Left ventricle myocardium inferior (tissue), 1 donor: ENCODE results near the gene PODXL. TPM values are rescaled to one million over a fixed set of nuclear protein-coding genes. Genes with fewer than 3 reads are reported as not detected.

Experiments
- DNase-seq: peaks from one replicate; pipeline ENCODE4 v3.0.0-alpha.2; 2020
- H3K27ac ChIP-seq: fragments of 200-600 bp; replicated peaks from 2 replicates; pipeline ENCODE4 v1.8.0; 2021
- H3K27me3 ChIP-seq: fragments of 200-600 bp; 2 replicates; pipeline ENCODE4 v1.8.0; 2021; ENCODE audit warnings: low read depth
- H3K36me3 ChIP-seq: fragments of 200-600 bp; 2 replicates; pipeline ENCODE4 v1.8.0; 2021
- H3K4me1 ChIP-seq: fragments of 200-600 bp; 2 replicates; pipeline ENCODE4 v1.8.0; 2021
- H3K4me3 ChIP-seq: fragments of 200-600 bp; 2 replicates; pipeline ENCODE4 v1.8.0; 2021; ENCODE audit warnings: mild to moderate bottlenecking, moderate library complexity
- H3K9me3 ChIP-seq: fragments of 200-600 bp; replicated peaks from 2 replicates; pipeline ENCODE4 v1.8.0; 2021
- intact Hi-C: fragments of 100-400 bp; cut with micrococcal nuclease; formaldehyde crosslinking; loops from one replicate; pipeline ENCODE4 v1.11.0; 2022
- total RNA-seq: library from RNA; stranded (reverse); fragmentation: NEBNext Ultra II Directional; extraction: Animal tissue kit (Norgen Biotek cat#: 25700); gene quantifications from one replicate; pipeline ENCODE4 v1.2.1, GENCODE V29; 2021
- TF ChIP-seq, protein P1 (sequence below): fragments of 200-600 bp; IDR thresholded peaks from 2 replicates; pipeline ENCODE4 v1.8.0; 2021; ENCODE audit warnings: antibody characterized with exemption, mild to moderate bottlenecking, borderline replicate concordance
- donor health status: DM: no; HTN: yes; CAD: no; lungs with severe emphysema.

PODXL gene
- total RNA-seq, 1 donor from 2014 or later = 67.4 TPM

DNA sequence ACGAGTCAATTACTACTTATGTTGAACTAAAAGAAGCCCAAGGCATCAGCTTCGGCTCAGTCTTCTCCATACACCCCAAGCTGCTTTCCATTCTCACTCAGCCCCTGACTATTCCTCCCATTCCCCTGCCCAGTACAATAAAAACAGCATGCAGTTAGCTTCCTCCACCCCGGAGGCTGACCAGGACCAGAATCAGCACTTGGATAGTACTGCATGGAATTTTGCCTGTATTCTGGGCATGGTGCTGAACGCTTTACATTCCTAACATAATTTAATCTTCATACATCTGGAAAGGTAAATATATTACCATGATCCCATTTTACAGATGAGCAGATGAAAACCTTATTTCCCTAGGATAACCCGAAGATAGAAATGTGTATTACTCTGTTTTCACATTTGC is 7.5 kb upstream of the PODXL start:
- Histone ChIP-seq H3K4me3 (no peak overlapping the region), H3K9me3 (no peaks in the 10 kb centered on the region), H3K4me1 (no peaks in the 10 kb centered on the region), H3K27me3 (no peaks in the 10 kb centered on the region), H3K27ac (no peak overlapping the region), H3K36me3 (no peaks in the 10 kb centered on the region)
- DNase-seq = no peak
- intact Hi-C loops = no loop called here
- TF ChIP-seq, protein P1, sequence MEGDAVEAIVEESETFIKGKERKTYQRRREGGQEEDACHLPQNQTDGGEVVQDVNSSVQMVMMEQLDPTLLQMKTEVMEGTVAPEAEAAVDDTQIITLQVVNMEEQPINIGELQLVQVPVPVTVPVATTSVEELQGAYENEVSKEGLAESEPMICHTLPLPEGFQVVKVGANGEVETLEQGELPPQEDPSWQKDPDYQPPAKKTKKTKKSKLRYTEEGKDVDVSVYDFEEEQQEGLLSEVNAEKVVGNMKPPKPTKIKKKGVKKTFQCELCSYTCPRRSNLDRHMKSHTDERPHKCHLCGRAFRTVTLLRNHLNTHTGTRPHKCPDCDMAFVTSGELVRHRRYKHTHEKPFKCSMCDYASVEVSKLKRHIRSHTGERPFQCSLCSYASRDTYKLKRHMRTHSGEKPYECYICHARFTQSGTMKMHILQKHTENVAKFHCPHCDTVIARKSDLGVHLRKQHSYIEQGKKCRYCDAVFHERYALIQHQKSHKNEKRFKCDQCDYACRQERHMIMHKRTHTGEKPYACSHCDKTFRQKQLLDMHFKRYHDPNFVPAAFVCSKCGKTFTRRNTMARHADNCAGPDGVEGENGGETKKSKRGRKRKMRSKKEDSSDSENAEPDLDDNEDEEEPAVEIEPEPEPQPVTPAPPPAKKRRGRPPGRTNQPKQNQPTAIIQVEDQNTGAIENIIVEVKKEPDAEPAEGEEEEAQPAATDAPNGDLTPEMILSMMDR = no peak

DNA sequence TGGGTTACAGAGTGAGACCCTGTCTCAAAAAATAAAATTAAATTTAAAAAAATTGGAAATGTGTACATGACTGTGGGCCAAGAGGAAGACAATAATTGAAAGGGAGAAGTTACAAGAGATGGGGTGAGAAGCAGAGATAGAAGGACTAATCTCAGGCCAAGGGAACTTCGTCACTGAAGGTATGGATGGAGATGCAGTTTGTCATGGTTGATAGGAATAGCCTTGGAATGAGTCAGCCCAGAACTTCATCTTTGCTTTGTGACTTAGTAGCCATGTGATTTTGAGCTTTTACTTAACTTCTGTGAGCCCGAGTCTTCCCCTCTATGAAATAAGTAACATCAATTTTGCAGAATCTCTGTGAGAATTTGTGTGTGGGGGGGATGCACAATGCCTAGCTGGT is 6.5 kb upstream of the PODXL start:
- Histone ChIP-seq H3K36me3 (no peaks in the 10 kb centered on the region), H3K27me3 (no peaks in the 10 kb centered on the region), H3K9me3 (no peaks in the 10 kb centered on the region), H3K4me3 (no peak overlapping the region), H3K27ac (no peak overlapping the region), H3K4me1 (peaks cover 7% of the 10 kb centered on the region)
- TF ChIP-seq, protein P1 = no peak
- DNase-seq = no peak
- intact Hi-C loops = no loop called here

DNA sequence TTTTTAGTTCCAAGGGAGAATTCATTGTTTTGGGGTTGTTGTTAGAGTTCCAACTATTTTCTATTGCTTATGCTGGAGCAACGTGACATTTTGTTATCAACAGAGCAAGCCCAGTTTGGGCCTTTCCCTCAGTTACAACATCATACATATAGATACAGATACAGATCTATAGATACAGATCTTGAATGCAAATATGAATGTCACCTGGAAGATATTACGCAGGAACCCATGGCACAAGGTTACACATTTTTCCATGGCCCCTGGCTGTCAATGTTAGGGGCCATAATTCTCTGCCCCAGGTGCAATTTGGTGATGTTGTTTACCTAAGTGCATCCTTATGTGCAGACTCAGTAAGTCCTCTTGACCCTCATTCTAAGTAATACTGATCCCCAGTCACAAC is 3.6 kb upstream of the PODXL start:
- Histone ChIP-seq H3K4me3 (no peak overlapping the region), H3K4me1 (peaks cover 33% of the 10 kb centered on the region), H3K9me3 (no peaks in the 10 kb centered on the region), H3K36me3 (no peaks in the 10 kb centered on the region), H3K27ac (no peak overlapping the region), H3K27me3 (no peaks in the 10 kb centered on the region)
- intact Hi-C loops = no loop called here
- DNase-seq = no peak
- TF ChIP-seq, protein P1 = no peak

DNA sequence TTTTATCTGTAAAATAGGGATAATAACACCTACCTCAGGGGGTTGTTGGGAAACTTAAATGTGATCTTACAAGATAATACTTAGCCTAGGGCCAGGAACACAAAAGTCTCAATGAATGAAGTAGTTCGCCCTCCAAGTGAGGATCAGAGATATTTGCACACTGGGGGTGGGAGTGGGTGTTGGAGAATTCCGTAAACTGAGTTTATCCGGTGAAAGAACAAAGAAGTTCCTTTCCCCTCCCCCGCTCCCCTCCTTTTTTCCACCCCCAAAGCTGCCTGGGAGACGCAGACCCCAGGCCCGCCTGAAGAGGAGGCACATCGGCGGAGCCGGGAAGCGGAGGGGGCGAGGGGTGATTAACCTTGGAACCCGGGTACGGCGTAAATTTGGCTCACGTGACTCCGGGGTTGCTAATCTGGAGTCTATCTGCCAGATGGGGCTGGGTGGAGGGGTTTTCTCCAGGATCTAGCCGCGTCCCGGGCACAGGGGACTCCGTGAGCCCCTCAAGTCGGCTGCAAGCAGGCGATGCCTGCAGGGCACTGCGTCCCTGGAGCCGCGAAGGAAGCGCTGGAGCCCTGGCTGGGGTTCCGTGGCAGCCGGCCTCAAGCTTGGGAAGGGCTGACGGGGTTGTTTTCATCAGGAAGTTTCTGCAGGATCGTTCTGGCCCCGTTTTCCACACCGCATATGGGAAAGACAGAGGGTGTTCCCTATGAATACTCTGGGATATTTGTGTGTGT is 1.4 kb upstream of the PODXL start:
- DNase-seq = peak; percentile 58
- peak overlapping the region; percentile 80 for H3K4me3 ChIP-seq
- peak overlapping the region; percentile 95 for H3K27ac ChIP-seq
- TF ChIP-seq, protein P1 = no peak
- peaks cover 55% of the 10 kb centered on the region for H3K4me1 ChIP-seq
- H3K27me3 ChIP-seq = no peaks in the 10 kb centered on the region
- intact Hi-C loops = no loop called here
- H3K9me3 ChIP-seq = no peaks in the 10 kb centered on the region
- H3K36me3 ChIP-seq = no peaks in the 10 kb centered on the region

DNA sequence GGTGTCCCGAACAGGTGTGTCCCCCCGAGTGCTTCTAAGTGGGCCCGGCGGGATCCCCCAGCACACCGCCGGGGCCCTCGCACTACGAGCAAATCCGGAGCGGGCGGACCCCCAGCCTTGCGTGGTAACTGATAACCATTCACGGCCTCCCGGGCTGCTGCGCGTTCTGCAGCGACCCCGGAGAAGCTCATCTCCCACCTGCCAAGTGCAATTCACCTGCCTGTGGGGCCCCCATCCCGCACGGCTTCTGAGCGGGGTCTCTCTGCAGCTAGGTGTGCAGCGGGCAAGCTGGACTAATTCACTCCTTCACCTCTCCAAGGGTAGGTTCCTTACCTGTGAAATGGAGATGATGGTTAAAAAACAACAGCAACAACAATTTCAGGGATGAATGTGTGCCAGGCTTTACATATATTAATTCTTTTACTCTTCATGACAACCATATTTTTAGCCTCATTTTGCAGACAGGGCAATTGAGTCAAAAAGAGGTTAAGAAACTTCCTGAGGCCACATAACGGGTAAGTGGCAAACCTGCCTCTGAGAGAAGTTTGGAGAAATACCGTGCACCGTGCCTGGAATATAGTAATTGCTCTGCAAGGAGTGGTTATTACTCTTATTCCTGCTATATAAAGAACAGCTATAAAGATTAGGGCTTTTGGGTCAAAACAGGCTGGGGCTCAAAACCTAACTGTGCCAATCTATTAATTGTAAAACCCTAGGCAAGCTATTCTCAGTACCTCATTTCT is 652 bp upstream of the PODXL start:
- TF ChIP-seq, protein P1 = no peak
- Histone ChIP-seq H3K27ac (peak overlapping the region; percentile 95), H3K36me3 (no peaks in the 10 kb centered on the region), H3K27me3 (no peaks in the 10 kb centered on the region), H3K4me3 (peak overlapping the region; percentile 80), H3K4me1 (peaks cover 63% of the 10 kb centered on the region), H3K9me3 (no peaks in the 10 kb centered on the region)
- intact Hi-C loops = no loop called here
- no peak for DNase-seq
